MM.1S (cell line): ENCODE measurements around the gene TAGLN3.

ENCODE experiments used
- DNase-seq: peaks from one replicate; pipeline ENCODE4 v3.0.0-alpha.2; 2015
- H2AFZ ChIP-seq: fragments of 300-600 bp; sonication (generic); 2 replicates; pipeline ENCODE4 v1.6.0; 2016; ENCODE audit warnings: antibody characterized with exemption, low read length
- H3F3A ChIP-seq: fragments of 300-600 bp; sonication (generic); 2 replicates; pipeline ENCODE4 v1.6.1; 2016; ENCODE audit warnings: mild to moderate bottlenecking, antibody characterized with exemption, low read length, moderate library complexity, mixed read lengths; ENCODE audit not compliant: insufficient read depth
- H3K27ac ChIP-seq: fragments of 300-600 bp; sonication (generic); 2 replicates; pipeline ENCODE4 v1.5.1; 2016; ENCODE audit warnings: mild to moderate bottlenecking, low read length
- H3K27me3 ChIP-seq: fragments of 300-600 bp; sonication (generic); replicated peaks from 2 replicates; pipeline ENCODE4 v1.6.0; 2016; ENCODE audit warnings: low read length; ENCODE audit not compliant: insufficient read depth
- H3K36me3 ChIP-seq: fragments of 300-600 bp; sonication (generic); replicated peaks from 2 replicates; pipeline ENCODE4 v1.6.1; 2016; ENCODE audit warnings: mild to moderate bottlenecking, low read length, mixed read lengths; ENCODE audit not compliant: insufficient read depth
- H3K4me1 ChIP-seq: fragments of 300-600 bp; sonication (generic); 2 replicates; pipeline ENCODE4 v1.6.1; 2016; ENCODE audit warnings: low read length, mixed read lengths
- H3K4me2 ChIP-seq: fragments of 300-600 bp; sonication (generic); 2 replicates; pipeline ENCODE4 v1.6.0; 2016; ENCODE audit warnings: low read depth, low read length
- H3K4me3 ChIP-seq: fragments of 300-600 bp; sonication (generic); 2 replicates; pipeline ENCODE4 v1.5.1; 2016; ENCODE audit warnings: low read length, mixed read lengths
- H3K79me2 ChIP-seq: fragments of 300-600 bp; sonication (generic); 2 replicates; pipeline ENCODE4 v1.6.1; 2016; ENCODE audit warnings: mixed run types, low read length, mixed read lengths
- H3K9ac ChIP-seq: fragments of 300-600 bp; sonication (generic); 2 replicates; pipeline ENCODE4 v1.6.1; 2016; ENCODE audit warnings: low read length, mixed read lengths
- H3K9me2 ChIP-seq: fragments of 300-600 bp; sonication (generic); replicated peaks from 2 replicates; pipeline ENCODE4 v1.6.1; 2016; ENCODE audit warnings: mild to moderate bottlenecking, low read length, mixed read lengths; ENCODE audit not compliant: insufficient read depth
- H3K9me3 ChIP-seq: fragments of 300-600 bp; sonication (generic); replicated peaks from 2 replicates; pipeline ENCODE4 v1.6.1; 2016; ENCODE audit warnings: mild to moderate bottlenecking, low read length, mixed read lengths; ENCODE audit not compliant: insufficient read depth
- H4K20me1 ChIP-seq: fragments of 300-600 bp; sonication (generic); 2 replicates; pipeline ENCODE4 v1.6.1; 2016; ENCODE audit warnings: mild to moderate bottlenecking, low read length, moderate library complexity, mixed read lengths; ENCODE audit not compliant: insufficient read depth
- CTCF ChIP-seq: fragments of 300-600 bp; sonication (generic); IDR thresholded peaks from 2 replicates; pipeline ENCODE4 v1.5.1; 2016; ENCODE audit warnings: antibody characterized with exemption, low read length, mixed read lengths
- EZH2 ChIP-seq: fragments of 300-600 bp; sonication (generic); optimal IDR thresholded peaks from 2 replicates; pipeline ENCODE3; 2017; ENCODE audit warnings: low read depth, mild to moderate bottlenecking, antibody characterized with exemption, low read length, mixed read lengths
- EZH2phosphoT487 ChIP-seq: fragments of 300-600 bp; sonication (generic); IDR thresholded peaks from 2 replicates; pipeline ENCODE4 v1.6.1; 2018; ENCODE audit warnings: antibody characterized with exemption, low read length

TAGLN3 gene

GRCh38 chr3:111978583-111979433 lies 19.9 kb upstream of the TAGLN3 start, which contains the start of gene ABHD10:
Gene ABHD10 (plus strand): TSS chr3:111979026. CDS start chr3:111979062, 36 bp downstream.
- no peaks in the 10 kb centered on the region for H4K20me1 ChIP-seq
- TF ChIP-seq EZH2phosphoT487 (no peak), EZH2 (no peak), CTCF (no peak)
- peak within 1 kb of the TSS; percentile 98 for H3K4me3 ChIP-seq
- H3K27ac ChIP-seq: peak within 1 kb of the TSS; percentile 83
- H3K9me3 ChIP-seq: no peaks in the 10 kb centered on the region
- no peaks in the 10 kb centered on the region for H3K36me3 ChIP-seq
- peak within 1 kb of the TSS; percentile 67 for H3K4me2 ChIP-seq
- peaks cover 10% of the 10 kb centered on the region; the same call in 1 of the 2 replicates for H3F3A ChIP-seq
- no peaks in the 10 kb centered on the region for H3K27me3 ChIP-seq
- peak; percentile 98 for DNase-seq
- peaks cover 6% of the 10 kb centered on the region; the same call in 1 of the 2 replicates for H3K4me1 ChIP-seq
- peak within 1 kb of the TSS; percentile 89 for H3K9ac ChIP-seq
- H3K9me2 ChIP-seq: no peaks in the 10 kb centered on the region
- peaks cover 31% of the 10 kb centered on the region for H3K79me2 ChIP-seq
- H2AFZ ChIP-seq: peak within 1 kb of the TSS; percentile 96

GRCh38 chr3:111979434-111980038 lies 19.2 kb upstream of the TAGLN3 start:
- peaks cover 10% of the 10 kb centered on the region; the same call in 1 of the 2 replicates for H3F3A ChIP-seq
- no peaks in the 10 kb centered on the region for H3K9me2 ChIP-seq
- no peaks in the 10 kb centered on the region for H3K9me3 ChIP-seq
- H3K36me3 ChIP-seq: no peaks in the 10 kb centered on the region
- TF ChIP-seq EZH2phosphoT487 (no peak), CTCF (no peak; the same call in 1 of the 2 replicates), EZH2 (no peak)
- peak overlapping the region; percentile 89 for H3K9ac ChIP-seq
- peak overlapping the region; percentile 83; the same call in 1 of the 2 replicates for H3K27ac ChIP-seq
- H3K79me2 ChIP-seq: peaks cover 31% of the 10 kb centered on the region
- H4K20me1 ChIP-seq: no peaks in the 10 kb centered on the region
- H3K4me2 ChIP-seq: peak overlapping the region; percentile 67
- peaks cover 6% of the 10 kb centered on the region; the same call in 1 of the 2 replicates for H3K4me1 ChIP-seq
- DNase-seq: peak; percentile 24
- H3K27me3 ChIP-seq: no peaks in the 10 kb centered on the region
- peak overlapping the region; percentile 98 for H3K4me3 ChIP-seq
- peak overlapping the region; percentile 96 for H2AFZ ChIP-seq

GRCh38 chr3:111980716-111981456 lies 17.8 kb upstream of the TAGLN3 start:
- H3K9ac ChIP-seq: no peak overlapping the region
- TF ChIP-seq CTCF (no peak), EZH2 (no peak), EZH2phosphoT487 (no peak)

More at GRCh38 chr3:111980716-111981456, 17.8 kb upstream of the TAGLN3 start:
- H3K27me3 ChIP-seq: no peaks in the 10 kb centered on the region
- peak overlapping the region; percentile 67; the same call in 1 of the 2 replicates for H3K4me2 ChIP-seq
- H3K36me3 ChIP-seq: no peaks in the 10 kb centered on the region
- H3K27ac ChIP-seq: no peak overlapping the region
- H2AFZ ChIP-seq: no peak overlapping the region
- peaks cover 10% of the 10 kb centered on the region; the same call in 1 of the 2 replicates for H3F3A ChIP-seq
- peaks cover 31% of the 10 kb centered on the region for H3K79me2 ChIP-seq
- H3K9me3 ChIP-seq: no peaks in the 10 kb centered on the region
- DNase-seq: no peak
- H3K4me1 ChIP-seq: peaks cover 6% of the 10 kb centered on the region; the same call in 1 of the 2 replicates
- no peaks in the 10 kb centered on the region for H4K20me1 ChIP-seq
- H3K9me2 ChIP-seq: no peaks in the 10 kb centered on the region
- H3K4me3 ChIP-seq: no peak overlapping the region; the same call in 1 of the 2 replicates
